Parathyroid adenoma (tissue), 2 donors: ENCODE data around the gene FMO5.

Experiments used
- H2AFZ ChIP-seq: fragments of 300-600 bp; sonication (generic); one replicate; pipeline ENCODE4 v1.7.0; 2017; ENCODE audit warnings: antibody characterized with exemption, mild to moderate bottlenecking
- H3K27ac ChIP-seq: fragments of 300-600 bp; sonication (generic); one replicate; pipeline ENCODE4 v1.7.0; 2017
- H3K27me3 ChIP-seq: fragments of 300-600 bp; sonication (generic); one replicate; pipeline ENCODE4 v1.7.0; 2017; ENCODE audit warnings: low read length; ENCODE audit not compliant: control insufficient read depth, insufficient read depth
- H3K36me3 ChIP-seq: fragments of 300-600 bp; sonication (generic); one replicate; pipeline ENCODE4 v1.7.0; 2017; ENCODE audit warnings: low read length; ENCODE audit not compliant: control insufficient read depth, insufficient read depth
- H3K4me1 ChIP-seq: fragments of 300-600 bp; sonication (generic); one replicate; pipeline ENCODE4 v1.7.0; 2017; ENCODE audit warnings: control low read depth
- H3K4me2 ChIP-seq: fragments of 300-600 bp; sonication (generic); one replicate; pipeline ENCODE4 v1.7.0; 2017; ENCODE audit warnings: low read length
- H3K4me3 ChIP-seq: fragments of 300-600 bp; sonication (generic); one replicate; pipeline ENCODE4 v1.7.0; 2017; ENCODE audit warnings: low read depth, low read length
- H3K79me2 ChIP-seq: fragments of 300-600 bp; sonication (generic); one replicate; pipeline ENCODE4 v1.7.0; 2017; ENCODE audit warnings: control low read depth
- H3K9ac ChIP-seq: fragments of 300-600 bp; sonication (generic); one replicate; pipeline ENCODE4 v1.7.0; 2017; ENCODE audit warnings: mild to moderate bottlenecking
- H3K9me3 ChIP-seq: fragments of 300-600 bp; sonication (generic); one replicate; pipeline ENCODE4 v1.7.0; 2017; ENCODE audit warnings: low read length; ENCODE audit not compliant: control insufficient read depth
- CTCF ChIP-seq: fragments of 300-600 bp; sonication (generic); IDR thresholded peaks from one replicate; pipeline ENCODE4 v1.7.0; 2017; ENCODE audit warnings: antibody characterized with exemption, mild to moderate bottlenecking
- donor health status: primary hyperparathyroidism.

The FMO5 gene

GRCh38 chr1:147245129-147245528, 20.0 kb upstream of the FMO5 start:
- H3K79me2 ChIP-seq = peaks cover 17% of the 10 kb centered on the region
- H3K4me1 ChIP-seq = peaks cover 4% of the 10 kb centered on the region
- no peaks in the 10 kb centered on the region for H3K27me3 ChIP-seq
- no peak overlapping the region for H3K9ac ChIP-seq
- no peaks in the 10 kb centered on the region for H3K9me3 ChIP-seq
- no peaks in the 10 kb centered on the region for H3K36me3 ChIP-seq
- no peak overlapping the region for H3K27ac ChIP-seq
- no peak for TF ChIP-seq CTCF
- no peak overlapping the region for H3K4me3 ChIP-seq
- no peak overlapping the region for H3K4me2 ChIP-seq
- H2AFZ ChIP-seq = no peak overlapping the region

- H3K4me1 ChIP-seq = peaks cover 4% of the 10 kb centered on the region
- no peak overlapping the region for H3K27ac ChIP-seq
- no peak overlapping the region for H3K9ac ChIP-seq
- H2AFZ ChIP-seq = no peak overlapping the region
- TF ChIP-seq CTCF = no peak
- peaks cover 13% of the 10 kb centered on the region for H3K79me2 ChIP-seq
- H3K4me3 ChIP-seq = peak overlapping the region; percentile 58
- H3K4me2 ChIP-seq = peak overlapping the region; percentile 75
- no peaks in the 10 kb centered on the region for H3K9me3 ChIP-seq
- no peaks in the 10 kb centered on the region for H3K27me3 ChIP-seq
- H3K36me3 ChIP-seq = no peaks in the 10 kb centered on the region
Measured at GRCh38 chr1:147243841-147244240, 18.7 kb upstream of the FMO5 start.

- H3K79me2 ChIP-seq = peaks cover 12% of the 10 kb centered on the region
- TF ChIP-seq CTCF = no peak
- H3K4me2 ChIP-seq = peak overlapping the region; percentile 75
- no peaks in the 10 kb centered on the region for H3K36me3 ChIP-seq
- H3K27ac ChIP-seq = peak overlapping the region; percentile 82
- no peaks in the 10 kb centered on the region for H3K27me3 ChIP-seq
- no peaks in the 10 kb centered on the region for H3K9me3 ChIP-seq
- H3K4me1 ChIP-seq = peaks cover 4% of the 10 kb centered on the region
- H2AFZ ChIP-seq = peak overlapping the region; percentile 93
- H3K9ac ChIP-seq = no peak overlapping the region
- H3K4me3 ChIP-seq = peak overlapping the region; percentile 58
Measured at GRCh38 chr1:147243228-147243685, 18.1 kb upstream of the FMO5 start.

- peak within 1 kb of the TSS; percentile 67 for H3K9ac ChIP-seq
- no peaks in the 10 kb centered on the region for H3K27me3 ChIP-seq
- H3K79me2 ChIP-seq = peaks cover 8% of the 10 kb centered on the region
- H3K4me1 ChIP-seq = peaks cover 4% of the 10 kb centered on the region
- H3K9me3 ChIP-seq = no peaks in the 10 kb centered on the region
- H3K36me3 ChIP-seq = no peaks in the 10 kb centered on the region
- TF ChIP-seq CTCF = peak; percentile 83
- peak within 1 kb of the TSS; percentile 75 for H3K4me2 ChIP-seq
- H2AFZ ChIP-seq = peak within 1 kb of the TSS; percentile 93
- H3K27ac ChIP-seq = peak within 1 kb of the TSS; percentile 82
- peak within 1 kb of the TSS; percentile 58 for H3K4me3 ChIP-seq
Measured at GRCh38 chr1:147242449-147243227, 17.5 kb upstream of the FMO5 start, which contains the start of gene CHD1L. Gene CHD1L (plus strand): TSS chr1:147242684. CDS start chr1:147242704, 20 bp downstream.
